NCI-H1092 treated with DMSO at 0.1 percent for 48 hours (cell line): Measurements from ENCODE around the gene ARL6IP5.
A peak's percentile ranks its signal among the peaks of the same experiment; 100 is the strongest.

Experiments
- DNase-seq: peaks from one replicate; lab custom pipeline; 2025; lab: John Stamatoyannopoulos, UW

ARL6IP5 gene

GRCh38 chr3:69084326-69085167, at the start of gene ARL6IP5:
TSS of gene ARL6IP5 (plus strand) at chr3:69084937. CDS start at chr3:69085048, 111 bp downstream.
- DNase-seq: peak; percentile 78

GRCh38 chr3:69044608-69045007, 40.1 kb upstream of the ARL6IP5 start:
- no peak for DNase-seq

- no peak for DNase-seq
Measured at GRCh38 chr3:69048990-69049389, 35.7 kb upstream of the ARL6IP5 start.

GRCh38 chr3:69051756-69052471, 32.8 kb upstream of the ARL6IP5 start, which contains the start of gene TMF1:
TSS of gene TMF1 (minus strand) at chr3:69052333. CDS start at chr3:69052086, 247 bp downstream.
- DNase-seq: no peak

GRCh38 chr3:69052472-69052898, 32.3 kb upstream of the ARL6IP5 start:
- DNase-seq: no peak

- DNase-seq: no peak
Measured at GRCh38 chr3:69058180-69058946, 26.4 kb upstream of the ARL6IP5 start.

- no peak for DNase-seq
Measured at GRCh38 chr3:69058947-69059224, 25.9 kb upstream of the ARL6IP5 start.

GRCh38 chr3:69059688-69060087, 25.0 kb upstream of the ARL6IP5 start:
- DNase-seq: no peak

GRCh38 chr3:69063636-69064035, 21.1 kb upstream of the ARL6IP5 start:
- DNase-seq: no peak

- DNase-seq: no peak
Measured at GRCh38 chr3:69065318-69065964, 19.3 kb upstream of the ARL6IP5 start.

- no peak for DNase-seq
Measured at GRCh38 chr3:69066121-69066520, 18.6 kb upstream of the ARL6IP5 start.

- no peak for DNase-seq
Measured at GRCh38 chr3:69072928-69073327, 11.8 kb upstream of the ARL6IP5 start.

- no peak for DNase-seq
Measured at GRCh38 chr3:69079269-69080159, 5.2 kb upstream of the ARL6IP5 start.

GRCh38 chr3:69080233-69080920, 4.4 kb upstream of the ARL6IP5 start, which contains the start of gene UBA3:
TSS of gene UBA3 (minus strand) at chr3:69080365. CDS start at chr3:69080353, 12 bp downstream.
- peak; percentile 81 for DNase-seq

GRCh38 chr3:69081583-69082262, 3.0 kb upstream of the ARL6IP5 start:
- no peak for DNase-seq

- DNase-seq: no peak
Measured at GRCh38 chr3:69082361-69082760, 2.4 kb upstream of the ARL6IP5 start.

GRCh38 chr3:69082805-69083204, 1.9 kb upstream of the ARL6IP5 start:
- DNase-seq: no peak

- no peak for DNase-seq
Measured at GRCh38 chr3:69085168-69085832, 563 bp downstream of the ARL6IP5 start.
